Panc1 (cell line): ENCODE measurements around the gene CRB3. TPM values are rescaled to one million over a fixed set of nuclear protein-coding genes. Genes with fewer than 3 reads are reported as not detected.

Source experiments
- ATAC-seq: fragments of 200-7000 bp; cut with Tn5 transposase; 2 replicates; pipeline ENCODE4 v1.9.1; 2020; ENCODE audit warnings: mild to moderate bottlenecking, moderate library complexity
- Bru-seq: library from RNA; stranded (reverse); fragments of 400-500 nt; gene quantifications from one replicate; lab custom pipeline; 2021; lab: Mats Ljungman, UMichigan
- BruChase-seq, 2 experiments: library from RNA; stranded (reverse); fragments of 400-500 nt; gene quantifications; one replicate each; lab custom pipeline; 2021; lab: Mats Ljungman, UMichigan
- BruUV-seq: library from RNA; stranded (reverse); fragments of 400-500 nt; replicated peaks from 2 replicates; lab custom pipeline; 2021; lab: Mats Ljungman, UMichigan
- CTCF ChIA-PET: fragments of 300-600 bp; sonication (Branson Sonifier 250); formaldehyde crosslinking; loops from one replicate; lab custom pipeline; 2022; ENCODE audit warnings: antibody characterized with exemption; lab: Charles Lee
- POLR2A ChIA-PET: fragments of 300-600 bp; sonication (Branson Sonifier 250); formaldehyde crosslinking; loops from one replicate; lab custom pipeline; 2022; ENCODE audit warnings: antibody characterized with exemption; lab: Charles Lee
- DNase-seq: peaks from one replicate; pipeline ENCODE4 v3.0.0-alpha.2; 2010; ENCODE audit warnings: low read depth, low spot score
- H3K27ac ChIP-seq: 2 replicates; pipeline ENCODE4 v1.5.1; 2011; ENCODE audit warnings: mild to moderate bottlenecking, low read length, inconsistent platforms
- H3K27me3 ChIP-seq: fragments of 200-500 bp; sonication (Bioruptor generic); 2 replicates; pipeline ENCODE4 v1.6.0; 2014; ENCODE audit warnings: low read length, inconsistent platforms; ENCODE audit not compliant: control insufficient read depth, insufficient read depth
- H3K36me3 ChIP-seq: fragments of 200-500 bp; sonication (Bioruptor generic); 2 replicates; pipeline ENCODE4 v1.5.1; 2014; ENCODE audit warnings: inconsistent platforms, mild to moderate bottlenecking, low read length, moderate library complexity; ENCODE audit not compliant: control insufficient read depth, insufficient read depth
- H3K4me1 ChIP-seq: 2 replicates; pipeline ENCODE4 v1.5.1; 2011; ENCODE audit warnings: inconsistent platforms, mild to moderate bottlenecking, low read length, moderate library complexity; ENCODE audit not compliant: control insufficient read depth, insufficient read depth
- H3K4me3 ChIP-seq, 2 experiments: 2 replicates each; pipeline ENCODE4 v1.5.1; 2011 to 2012; ENCODE audit warnings: low read depth in 2 of 2, low read length in 2 of 2, mild to moderate bottlenecking in 2 of 2, inconsistent platforms in 1 of 2, moderate library complexity in 1 of 2
- H3K9me3 ChIP-seq: fragments of 200-500 bp; sonication (Bioruptor generic); 2 replicates; pipeline ENCODE4 v1.5.1; 2014; ENCODE audit warnings: low read depth, mild to moderate bottlenecking, inconsistent platforms, low read length, moderate library complexity; ENCODE audit not compliant: control insufficient read depth, insufficient read depth
- CTCF ChIP-seq: fragments of 450-650 bp; IDR thresholded peaks from 2 replicates; pipeline ENCODE4 v1.5.1; 2017; ENCODE audit warnings: mild to moderate bottlenecking
- POLR2AphosphoS5 ChIP-seq: IDR thresholded peaks from 2 replicates; pipeline ENCODE4 v1.6.1; 2012; ENCODE audit warnings: mild to moderate bottlenecking, low read depth, low read length, moderate library complexity
- REST ChIP-seq, 2 experiments: IDR thresholded peaks; 2 replicates each; pipeline ENCODE4 v1.6.1; 2011 to 2012; ENCODE audit warnings: low read depth in 2 of 2, control low read depth in 1 of 2, low read length in 1 of 2, mild to moderate bottlenecking in 1 of 2, moderate library complexity in 1 of 2; ENCODE audit not compliant: insufficient read depth in 1 of 2
- SIN3A ChIP-seq: IDR thresholded peaks from 2 replicates; pipeline ENCODE4 v1.6.1; 2012; ENCODE audit warnings: low read depth, mild to moderate bottlenecking, low read length, moderate library complexity, borderline replicate concordance; ENCODE audit not compliant: insufficient read depth
- TCF7L2 ChIP-seq: IDR thresholded peaks from 2 replicates; pipeline ENCODE4 v1.6.1; 2011; ENCODE audit warnings: mild to moderate bottlenecking, low read depth, low read length, inconsistent platforms
- in situ Hi-C: cut with HindIII; loops from 2 replicates; pipeline ENCODE4 v1.10.0; 2016; ENCODE audit warnings: low sequenced_read_pairs, low pct_unique_long_range_greater_than_20kb
- intact Hi-C: fragments of 100-400 bp; cut with micrococcal nuclease; formaldehyde crosslinking; loops from one replicate; pipeline ENCODE4 v1.10.0; 2022; ENCODE audit not compliant: unreplicated experiment
- long read RNA-seq: library from polyadenylated mRNA; unstranded; transcript quantifications from one replicate; pipeline ENCODE4 v2.0.0, GENCODE V29; 2021; ENCODE audit not compliant: unreplicated experiment
- polyA plus RNA-seq: library from polyadenylated mRNA; unstranded; fragments of >200 nt; gene quantifications from one replicate; pipeline ENCODE4 v1.2.1, GENCODE V29; 2012; ENCODE audit warnings: missing spikeins; ENCODE audit not compliant: insufficient read length
- total RNA-seq: library from RNA; stranded (reverse); gene quantifications from one replicate; pipeline ENCODE4 v1.2.1, GENCODE V29; 2021; ENCODE audit not compliant: unreplicated experiment

Gene CRB3
- 0.21 TPM for total RNA-seq
- polyA plus RNA-seq = 0.55 TPM
- percentile 14 among the genes with signal in this experiment for Bru-seq, nascent RNA
- BruChase-seq, experiment 1, labeled RNA remaining after a 2-hour chase = not detected
- percentile 15 among the genes with signal in this experiment for BruChase-seq, experiment 2, labeled RNA remaining after a 6-hour chase
- long read RNA-seq = 0 reads

DNA sequence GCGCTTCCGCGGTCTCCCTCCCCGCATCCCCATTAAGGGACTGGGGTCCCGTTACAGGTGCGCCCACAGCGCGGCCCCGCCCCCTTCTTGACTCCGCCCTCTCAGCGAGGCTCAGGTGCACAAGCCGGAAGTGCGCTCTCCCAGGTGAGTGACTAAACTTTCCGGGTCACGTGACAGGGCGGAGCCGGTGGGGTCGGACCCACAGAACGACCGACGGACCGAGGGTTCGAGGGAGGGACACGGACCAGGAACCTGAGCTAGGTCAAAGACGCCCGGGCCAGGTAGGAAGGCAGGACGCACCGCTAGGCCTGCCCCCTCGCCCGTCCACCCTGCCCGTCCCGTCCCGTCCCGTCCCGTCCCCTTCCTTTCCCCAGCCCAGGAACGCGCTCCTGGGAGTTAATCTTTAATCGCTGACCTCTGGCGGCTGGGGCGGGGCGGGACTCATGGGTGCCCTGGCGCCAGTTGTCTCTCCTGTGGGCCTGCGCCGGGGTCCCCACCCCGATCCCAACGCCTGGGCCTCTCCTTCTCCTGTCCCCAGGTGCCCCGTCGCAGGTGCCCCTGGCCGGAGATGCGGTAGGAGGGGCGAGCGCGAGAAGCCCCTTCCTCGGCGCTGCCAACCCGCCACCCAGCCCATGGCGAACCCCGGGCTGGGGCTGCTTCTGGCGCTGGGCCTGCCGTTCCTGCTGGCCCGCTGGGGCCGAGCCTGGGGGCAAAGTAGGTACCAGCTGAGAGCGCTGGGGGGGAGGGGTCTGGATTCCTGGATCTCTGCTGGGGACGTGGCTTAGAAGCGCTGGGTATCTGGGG lies at the start of gene CRB3:
TSS of gene CRB3 (plus strand) at position 202 of the 804 bp plus-strand sequence. CDS start at position 633, 431 bp downstream.
- peaks cover 4% of the 10 kb centered on the region; the same call in 1 of the 2 replicates for H3K36me3 ChIP-seq
- DNase-seq = no peak
- BruUV-seq = no TSS peak
- ATAC-seq = no peak
- H3K4me3 ChIP-seq = peak within 1 kb of the TSS; percentile 17 to 26; a peak in 3 of 4 replicates
- no peak within 1 kb of the TSS for H3K27ac ChIP-seq
- peaks cover 3% of the 10 kb centered on the region for H3K4me1 ChIP-seq
- no peaks in the 10 kb centered on the region for H3K27me3 ChIP-seq
- in situ Hi-C loops (no loop called here), intact Hi-C loops (no loop called here)
- no peaks in the 10 kb centered on the region for H3K9me3 ChIP-seq
- TF ChIP-seq SIN3A (no peak), TCF7L2 (no peak), POLR2AphosphoS5 (no peak), REST (IDR thresholded peaks at IDR 0.05; ENCODE audit: insufficient read depth in 1 of 2, low read depth in 2 of 2, low read length in 1 of 2) (no peak), CTCF (no peak)
- POLR2A ChIA-PET = no interaction called here
- CTCF ChIA-PET = interaction anchor here (0.6 kb wide), 1 partner anchor 152 kb away, joined by 6 read pairs; no protein-coding TSS in a partner anchor

DNA sequence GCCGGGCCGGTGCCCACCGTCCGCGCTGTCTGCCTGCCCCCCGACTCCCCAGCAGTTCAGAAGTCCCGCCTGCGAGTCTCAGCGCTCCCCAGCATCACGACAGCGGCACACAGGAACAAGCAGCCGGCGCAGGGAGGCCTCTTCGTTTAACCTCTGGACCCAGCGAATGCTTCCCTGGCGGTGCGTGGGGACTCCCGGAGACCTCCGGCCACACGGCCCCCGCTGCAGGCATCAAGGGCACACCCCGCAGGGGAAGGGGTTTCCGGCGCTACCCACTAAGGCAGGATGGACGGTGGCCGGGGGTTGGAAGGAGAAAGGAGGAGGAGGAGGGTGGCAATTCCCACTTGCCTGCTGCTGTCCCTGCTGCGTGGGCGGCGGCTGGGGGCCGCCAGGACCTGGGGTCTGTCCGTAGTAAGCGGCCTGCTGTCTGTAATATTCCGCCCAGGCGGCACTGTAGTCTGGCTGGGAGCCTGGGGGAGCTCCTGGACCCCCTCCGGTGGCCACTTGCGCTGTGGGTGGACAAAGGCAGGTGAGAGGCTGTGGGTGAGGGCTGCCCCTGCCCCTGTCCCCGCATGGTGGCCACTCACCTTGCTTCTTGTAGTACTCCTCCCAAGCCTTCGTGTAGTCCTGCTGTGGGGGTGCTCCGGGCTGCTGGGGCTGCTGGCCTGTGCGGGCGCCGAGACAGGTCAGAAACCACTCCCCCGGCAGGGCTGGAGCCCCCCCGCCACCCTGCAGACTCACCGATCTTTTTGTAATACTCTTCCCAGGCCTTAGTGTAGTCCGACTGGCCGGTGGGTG lies 49.1 kb upstream of the CRB3 start:
- no peak overlapping the region for H3K4me3 ChIP-seq
- H3K27me3 ChIP-seq = no peaks in the 10 kb centered on the region
- no peak for DNase-seq
- CTCF ChIA-PET = no interaction called here
- in situ Hi-C loops = no loop called here
- H3K27ac ChIP-seq = no peak overlapping the region
- POLR2A ChIA-PET = no interaction called here
- no peaks in the 10 kb centered on the region for H3K4me1 ChIP-seq
- H3K36me3 ChIP-seq = peaks cover 6% of the 10 kb centered on the region; the same call in 1 of the 2 replicates
- no TSS peak for BruUV-seq
- no peak for ATAC-seq
- no peaks in the 10 kb centered on the region for H3K9me3 ChIP-seq
- intact Hi-C loops = no loop called here
- TF ChIP-seq CTCF (no peak), REST (IDR thresholded peaks at IDR 0.05; ENCODE audit: insufficient read depth in 1 of 2, low read depth in 2 of 2, low read length in 1 of 2) (no peak), SIN3A (no peak), TCF7L2 (no peak), POLR2AphosphoS5 (no peak)
